HTR-8/SVneo (cell line): ENCODE results near the gene ZNF175.

Source experiments
- DNase-seq: peaks from one replicate; pipeline ENCODE4 v3.0.0; 2011; ENCODE audit warnings: low spot score, mixed read lengths; ENCODE audit not compliant: insufficient read length
- FAIRE-seq: peaks from 2 replicates; lab custom pipeline; 2011; peaks lifted over from hg19 to GRCh38; lab: Jason Lieb, UNC

ZNF175 gene

GRCh38 chr19:51570962-51571575 is at the start of gene ZNF175:
TSS of gene ZNF175 (plus strand) at chr19:51571283. CDS start at chr19:51573330, 2,047 bp downstream.
- FAIRE-seq (peak; percentile 93), DNase-seq (peak; percentile 90)

GRCh38 chr19:51521357-51521756 is 49.7 kb upstream of the ZNF175 start:
- FAIRE-seq: no peak
- no peak for DNase-seq

GRCh38 chr19:51521781-51522180 is 49.3 kb upstream of the ZNF175 start:
- no peak for DNase-seq
- FAIRE-seq: no peak

DNA sequence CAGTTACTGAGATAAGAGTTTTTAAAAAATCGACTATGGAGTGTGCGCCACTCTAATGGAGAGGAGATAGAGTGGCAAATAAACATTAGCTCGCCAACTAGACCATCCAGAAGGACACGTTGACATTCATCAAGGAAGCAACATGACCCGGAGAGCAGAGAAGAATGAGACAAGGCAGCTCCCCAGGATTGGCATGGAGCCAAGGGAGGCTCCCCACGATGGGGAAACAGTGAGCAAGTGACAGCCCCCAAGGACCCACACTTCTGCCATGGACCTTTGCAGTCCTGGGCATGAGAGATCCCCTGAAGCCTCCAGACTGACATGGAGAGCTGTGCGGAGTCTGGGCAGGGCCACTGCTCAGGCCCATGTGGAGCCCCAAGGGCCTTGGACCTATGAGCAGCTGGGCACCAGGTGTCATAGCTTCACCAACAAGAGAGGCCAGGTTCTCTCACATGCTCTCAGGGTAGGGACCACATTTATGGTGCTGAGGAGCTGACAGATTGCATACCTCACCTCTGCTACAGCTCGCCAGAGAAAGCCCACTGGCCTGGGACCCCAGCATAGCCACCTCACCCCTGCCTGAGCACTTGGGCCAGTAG is 46.3 kb upstream of the ZNF175 start:
- DNase-seq: no peak
- FAIRE-seq: no peak

GRCh38 chr19:51525651-51526050 is 45.4 kb upstream of the ZNF175 start:
- no peak for FAIRE-seq
- no peak for DNase-seq

GRCh38 chr19:51529301-51529700 is 41.8 kb upstream of the ZNF175 start:
- DNase-seq: no peak
- FAIRE-seq: no peak

DNA sequence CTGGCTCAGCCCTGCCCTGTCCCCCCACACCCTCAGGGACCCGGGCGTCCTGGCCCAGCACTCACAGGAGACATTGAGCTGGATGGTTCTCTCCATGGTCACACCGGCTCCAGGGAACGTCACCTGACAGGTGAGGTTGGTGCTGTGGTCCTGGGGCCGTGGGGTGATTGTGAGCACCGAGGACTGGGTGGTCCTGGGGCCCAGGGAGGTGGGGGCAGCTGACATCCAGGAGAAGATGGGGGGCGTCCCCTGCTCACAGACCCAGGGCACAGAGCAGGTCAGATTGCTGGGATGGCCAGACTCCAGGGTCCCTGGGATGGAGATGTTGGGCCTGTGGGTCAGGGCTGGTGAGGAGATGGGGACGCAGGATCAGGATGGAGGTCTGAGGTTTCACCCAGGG is 40.5 kb upstream of the ZNF175 start:
- DNase-seq (no peak), FAIRE-seq (no peak)

DNA sequence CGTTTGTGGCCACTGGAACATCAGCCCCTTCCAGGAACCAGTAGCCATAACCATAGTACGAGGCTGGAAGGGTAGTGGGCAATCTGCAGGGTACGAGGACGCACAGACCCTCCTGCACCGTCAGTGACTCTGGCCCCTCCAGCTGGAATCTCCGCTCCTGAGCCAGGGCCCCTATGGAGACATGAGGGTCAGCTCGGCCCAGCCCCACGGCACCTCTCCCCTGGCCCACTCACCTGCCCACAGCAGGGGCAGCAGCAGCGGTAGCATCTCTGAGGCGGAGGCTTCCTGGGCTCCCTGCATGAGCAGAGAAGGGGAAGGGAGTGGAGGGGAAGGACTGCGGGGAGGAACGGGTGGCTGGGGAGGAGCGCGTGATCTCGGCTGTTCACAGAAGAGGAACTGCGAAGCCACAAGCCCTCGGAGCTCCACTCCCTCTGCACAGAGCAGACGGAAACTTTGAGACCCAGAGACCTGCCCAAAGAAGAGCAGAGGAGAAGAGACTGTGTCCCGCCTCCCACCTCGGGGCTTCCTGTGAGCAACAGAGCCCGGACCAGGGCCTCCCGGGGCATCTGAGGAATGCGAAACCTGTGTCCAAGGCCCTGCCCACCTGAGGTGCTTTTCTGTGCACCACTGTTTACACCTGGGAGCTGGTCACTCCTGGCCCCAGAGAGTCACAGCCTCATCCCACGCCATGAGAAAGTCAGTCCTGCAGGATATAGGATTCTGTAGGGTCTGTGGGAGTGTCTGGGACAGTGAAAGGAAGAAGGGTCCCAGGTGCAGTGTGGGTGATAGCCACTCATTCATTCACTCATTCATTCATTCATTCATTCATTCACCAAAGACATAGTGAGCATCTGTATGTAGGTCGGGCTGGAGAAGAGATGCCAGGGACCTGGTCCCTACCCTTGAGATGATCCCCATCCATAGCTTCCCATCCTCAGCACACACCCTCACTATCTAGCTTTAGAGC is 39.5 kb upstream of the ZNF175 start, which contains the start of gene SIGLEC6:
TSS of gene SIGLEC6 (minus strand) at position 322 of the 967 bp plus-strand sequence. CDS start at position 300, 22 bp downstream.
- DNase-seq (no peak), FAIRE-seq (no peak)

GRCh38 chr19:51535535-51535934 is 35.5 kb upstream of the ZNF175 start:
- FAIRE-seq (no peak), DNase-seq (no peak)

DNA sequence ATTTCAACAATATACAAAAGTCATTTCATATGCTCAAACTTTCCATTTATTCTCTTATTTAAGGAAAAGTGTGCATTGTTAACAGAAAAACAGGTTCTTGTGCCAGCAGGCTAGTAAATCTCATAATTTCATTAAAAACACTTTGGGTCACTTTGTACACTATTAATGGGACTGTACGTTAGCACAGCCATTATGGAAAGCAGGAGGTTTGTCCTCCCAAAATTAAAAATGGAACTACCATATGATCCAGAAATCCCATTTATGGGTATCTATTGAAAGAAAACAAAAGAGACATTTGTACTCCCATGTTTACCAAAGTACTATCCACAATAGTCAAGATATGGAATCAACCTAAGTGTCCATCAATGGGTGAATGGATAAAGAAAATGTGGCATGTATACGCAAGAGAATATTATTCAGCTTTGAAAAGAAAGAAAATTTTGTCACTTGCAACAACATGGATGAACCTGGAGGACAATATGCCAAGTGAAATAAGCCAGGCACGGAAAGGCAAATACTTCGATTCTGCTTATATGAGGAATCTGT is 31.2 kb upstream of the ZNF175 start:
- FAIRE-seq (no peak), DNase-seq (no peak)

GRCh38 chr19:51541458-51542357 is 29.4 kb upstream of the ZNF175 start:
- no peak for DNase-seq
- FAIRE-seq: no peak

GRCh38 chr19:51542699-51543098 is 28.4 kb upstream of the ZNF175 start:
- FAIRE-seq: no peak
- DNase-seq: no peak

DNA sequence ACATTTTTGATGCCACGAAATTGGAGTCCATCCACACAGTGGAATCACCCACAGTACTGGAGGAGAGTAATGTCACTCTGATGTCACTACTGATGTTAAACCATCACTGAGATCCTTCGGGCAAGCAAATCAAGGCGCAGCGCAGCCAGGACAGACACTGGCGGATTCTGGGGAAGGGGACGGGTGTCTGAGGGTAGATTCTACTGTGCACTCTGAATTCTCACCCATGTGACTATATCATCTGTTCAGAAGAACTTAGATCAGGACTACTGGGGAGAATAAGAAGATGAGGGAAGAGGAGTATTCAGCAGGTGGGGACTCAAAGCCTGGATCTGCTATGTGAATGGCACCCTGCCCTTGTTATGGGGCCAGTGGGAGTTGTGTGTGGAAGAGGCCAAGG is 27.0 kb upstream of the ZNF175 start:
- no peak for FAIRE-seq
- DNase-seq: no peak

- FAIRE-seq (no peak), DNase-seq (no peak)
Observed at GRCh38 chr19:51546107-51546649, 24.9 kb upstream of the ZNF175 start.

DNA sequence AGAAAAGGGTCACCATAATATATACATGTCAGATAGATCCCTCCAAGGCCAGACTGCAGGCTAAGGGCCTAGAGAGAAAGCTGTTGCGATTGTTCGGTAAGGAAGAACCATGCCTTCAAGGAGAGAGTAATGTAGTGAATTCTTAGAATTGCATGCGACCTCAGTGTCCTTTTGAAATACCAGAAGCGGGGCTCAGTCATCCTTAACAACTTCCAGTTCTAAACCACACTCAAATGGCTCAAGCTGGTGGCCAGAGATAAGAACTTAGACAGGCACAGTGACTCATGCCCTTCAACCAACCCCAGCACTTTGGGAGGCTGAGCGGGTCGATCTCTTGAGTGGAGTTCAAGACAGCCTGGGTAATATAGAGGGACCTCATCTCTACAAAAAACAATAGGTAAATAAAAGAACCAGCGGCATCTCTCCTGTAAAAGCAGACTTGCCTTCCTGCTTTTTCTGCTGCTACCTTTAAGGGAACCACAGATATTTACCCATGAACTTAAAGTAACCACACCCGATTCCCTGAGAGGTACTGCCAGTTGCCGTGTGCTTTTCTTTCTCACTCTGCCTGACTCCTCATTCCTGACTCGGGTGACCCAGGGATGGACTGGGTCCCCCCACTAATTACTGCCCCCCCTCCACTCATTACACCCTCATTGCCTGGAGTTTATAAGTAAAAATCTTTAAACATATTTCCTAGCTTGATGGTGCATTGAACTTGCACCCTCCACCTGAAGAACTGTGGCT is 24.3 kb upstream of the ZNF175 start:
- DNase-seq (no peak), FAIRE-seq (no peak)

DNA sequence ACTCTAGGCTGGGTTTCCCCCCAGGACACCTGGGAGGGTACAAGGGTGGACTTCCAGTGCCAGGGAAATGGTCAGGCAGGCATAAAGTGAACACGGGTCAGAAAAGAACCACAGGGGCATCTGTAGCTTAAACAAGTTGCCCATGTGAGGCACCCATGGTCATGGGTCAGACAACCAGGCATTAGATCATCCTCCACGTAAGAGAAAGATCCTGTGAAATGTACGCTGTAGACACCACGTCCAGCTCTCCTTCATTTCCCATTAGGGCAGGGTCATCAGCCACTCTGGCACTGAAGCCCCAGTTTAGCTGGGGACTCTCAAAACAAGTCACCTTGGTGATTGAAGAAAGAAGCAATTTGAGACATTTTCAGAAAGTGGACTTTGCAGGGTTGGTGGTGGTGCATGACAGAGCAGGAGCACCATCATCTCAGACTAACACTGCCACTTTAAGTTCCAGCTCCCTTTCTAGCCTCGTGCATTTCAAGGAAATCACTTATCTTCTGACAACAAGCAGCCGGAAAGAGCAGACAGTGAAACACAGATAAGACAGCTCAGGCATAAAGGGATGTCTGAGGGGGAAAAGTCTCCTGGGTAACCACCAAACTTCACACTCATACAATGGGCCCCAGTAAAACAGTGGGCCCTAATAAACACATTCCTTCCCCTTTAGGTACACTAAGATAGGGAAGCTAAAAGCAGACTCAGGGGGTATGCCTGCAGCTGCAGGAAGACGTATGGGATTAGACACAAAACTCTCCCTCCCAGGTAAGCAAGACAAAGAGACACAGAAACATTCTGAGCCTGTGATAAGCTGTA is 23.5 kb upstream of the ZNF175 start:
- DNase-seq: no peak
- FAIRE-seq: no peak

GRCh38 chr19:51548213-51548651 is 22.9 kb upstream of the ZNF175 start:
- DNase-seq (no peak), FAIRE-seq (no peak)

GRCh38 chr19:51548891-51549305 is 22.2 kb upstream of the ZNF175 start:
- DNase-seq (no peak), FAIRE-seq (no peak)
